SHP77 treated with DMSO at 0.1 percent for 48 hours (cell line): Measurements from ENCODE around the gene XRN1.
A peak's percentile ranks its signal among the peaks of the same experiment; 100 is the strongest.
"Not testable (repeated sequence)": the region's sequence is repeated elsewhere in the genome, so short reads cannot be mapped to it uniquely, and the experiment has no call there.

Experiments
- DNase-seq: peaks from one replicate; lab custom pipeline; 2025; lab: John Stamatoyannopoulos, UW

Gene XRN1, protein sequence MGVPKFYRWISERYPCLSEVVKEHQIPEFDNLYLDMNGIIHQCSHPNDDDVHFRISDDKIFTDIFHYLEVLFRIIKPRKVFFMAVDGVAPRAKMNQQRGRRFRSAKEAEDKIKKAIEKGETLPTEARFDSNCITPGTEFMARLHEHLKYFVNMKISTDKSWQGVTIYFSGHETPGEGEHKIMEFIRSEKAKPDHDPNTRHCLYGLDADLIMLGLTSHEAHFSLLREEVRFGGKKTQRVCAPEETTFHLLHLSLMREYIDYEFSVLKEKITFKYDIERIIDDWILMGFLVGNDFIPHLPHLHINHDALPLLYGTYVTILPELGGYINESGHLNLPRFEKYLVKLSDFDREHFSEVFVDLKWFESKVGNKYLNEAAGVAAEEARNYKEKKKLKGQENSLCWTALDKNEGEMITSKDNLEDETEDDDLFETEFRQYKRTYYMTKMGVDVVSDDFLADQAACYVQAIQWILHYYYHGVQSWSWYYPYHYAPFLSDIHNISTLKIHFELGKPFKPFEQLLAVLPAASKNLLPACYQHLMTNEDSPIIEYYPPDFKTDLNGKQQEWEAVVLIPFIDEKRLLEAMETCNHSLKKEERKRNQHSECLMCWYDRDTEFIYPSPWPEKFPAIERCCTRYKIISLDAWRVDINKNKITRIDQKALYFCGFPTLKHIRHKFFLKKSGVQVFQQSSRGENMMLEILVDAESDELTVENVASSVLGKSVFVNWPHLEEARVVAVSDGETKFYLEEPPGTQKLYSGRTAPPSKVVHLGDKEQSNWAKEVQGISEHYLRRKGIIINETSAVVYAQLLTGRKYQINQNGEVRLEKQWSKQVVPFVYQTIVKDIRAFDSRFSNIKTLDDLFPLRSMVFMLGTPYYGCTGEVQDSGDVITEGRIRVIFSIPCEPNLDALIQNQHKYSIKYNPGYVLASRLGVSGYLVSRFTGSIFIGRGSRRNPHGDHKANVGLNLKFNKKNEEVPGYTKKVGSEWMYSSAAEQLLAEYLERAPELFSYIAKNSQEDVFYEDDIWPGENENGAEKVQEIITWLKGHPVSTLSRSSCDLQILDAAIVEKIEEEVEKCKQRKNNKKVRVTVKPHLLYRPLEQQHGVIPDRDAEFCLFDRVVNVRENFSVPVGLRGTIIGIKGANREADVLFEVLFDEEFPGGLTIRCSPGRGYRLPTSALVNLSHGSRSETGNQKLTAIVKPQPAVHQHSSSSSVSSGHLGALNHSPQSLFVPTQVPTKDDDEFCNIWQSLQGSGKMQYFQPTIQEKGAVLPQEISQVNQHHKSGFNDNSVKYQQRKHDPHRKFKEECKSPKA (N-terminal part only)

DNA sequence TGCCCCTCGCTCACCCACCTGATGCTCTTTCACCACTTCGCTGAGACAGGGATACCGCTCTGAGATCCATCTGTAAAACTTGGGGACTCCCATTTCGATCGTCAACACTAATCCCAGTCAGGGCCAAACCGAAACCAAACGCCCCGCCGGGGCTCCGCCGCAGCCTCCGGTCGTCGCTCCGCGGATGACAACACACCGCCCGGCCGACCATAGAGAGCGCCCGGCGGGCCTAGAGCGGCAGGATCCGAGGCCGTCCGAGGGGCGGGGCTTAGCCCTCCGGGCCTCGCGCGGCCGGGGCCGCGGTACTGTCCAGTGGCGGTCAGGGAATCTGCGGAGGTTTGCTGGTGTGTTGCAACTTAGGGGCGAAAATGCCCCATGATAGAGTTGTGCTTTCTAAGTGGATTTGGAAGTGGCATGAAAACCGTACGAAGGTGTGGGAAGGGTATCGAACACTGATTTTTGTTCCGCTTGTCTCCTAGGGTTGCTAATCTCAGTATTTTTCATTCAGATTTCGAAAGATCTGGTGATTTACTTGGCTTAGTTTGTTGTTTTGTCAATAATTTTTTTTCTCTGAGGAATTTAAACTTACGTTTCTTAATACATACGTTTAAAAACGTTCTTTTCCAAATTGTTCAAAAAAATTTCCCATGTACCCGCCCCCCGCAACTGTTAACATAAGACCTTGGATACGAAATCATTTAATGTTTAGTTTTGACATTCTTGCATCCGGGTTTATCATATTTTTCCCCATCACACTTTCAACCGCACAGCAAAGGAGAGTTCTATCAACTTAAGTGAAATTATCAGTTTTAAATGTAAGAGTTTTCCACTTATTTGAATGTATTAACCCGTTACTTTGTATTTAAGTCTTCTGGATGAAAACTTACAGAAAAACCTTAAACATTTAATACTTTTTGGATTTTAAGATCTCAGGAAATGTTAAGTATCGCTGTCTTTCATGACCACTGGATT is at the start of gene XRN1:
Gene XRN1, minus strand, starts transcription at position 186 of the 972 bp plus-strand sequence. Its CDS starts 93 bp downstream, at position 93.
- DNase-seq = peak; percentile 69

DNA sequence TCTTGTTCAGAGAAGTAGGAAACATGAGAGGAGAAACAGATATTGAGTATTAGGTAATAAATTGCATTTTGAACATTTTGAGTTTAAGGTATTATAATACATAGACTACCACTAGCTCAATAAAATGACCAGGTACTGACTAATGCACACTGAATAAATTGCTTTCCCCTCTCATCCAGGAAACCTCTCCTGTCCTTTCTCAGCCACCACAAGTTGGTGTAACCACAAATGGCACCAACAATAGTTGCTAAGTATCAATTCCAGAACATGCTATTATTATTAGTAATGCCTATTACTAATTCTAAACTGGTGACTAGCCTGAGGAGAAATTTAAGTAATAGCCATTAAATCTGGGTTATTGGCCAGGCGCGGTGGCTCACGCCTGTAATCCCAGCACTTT is 47.3 kb upstream of the XRN1 start:
- no peak for DNase-seq

GRCh38 chr3:142492184-142492583 is 44.3 kb upstream of the XRN1 start:
- DNase-seq = no peak

DNA sequence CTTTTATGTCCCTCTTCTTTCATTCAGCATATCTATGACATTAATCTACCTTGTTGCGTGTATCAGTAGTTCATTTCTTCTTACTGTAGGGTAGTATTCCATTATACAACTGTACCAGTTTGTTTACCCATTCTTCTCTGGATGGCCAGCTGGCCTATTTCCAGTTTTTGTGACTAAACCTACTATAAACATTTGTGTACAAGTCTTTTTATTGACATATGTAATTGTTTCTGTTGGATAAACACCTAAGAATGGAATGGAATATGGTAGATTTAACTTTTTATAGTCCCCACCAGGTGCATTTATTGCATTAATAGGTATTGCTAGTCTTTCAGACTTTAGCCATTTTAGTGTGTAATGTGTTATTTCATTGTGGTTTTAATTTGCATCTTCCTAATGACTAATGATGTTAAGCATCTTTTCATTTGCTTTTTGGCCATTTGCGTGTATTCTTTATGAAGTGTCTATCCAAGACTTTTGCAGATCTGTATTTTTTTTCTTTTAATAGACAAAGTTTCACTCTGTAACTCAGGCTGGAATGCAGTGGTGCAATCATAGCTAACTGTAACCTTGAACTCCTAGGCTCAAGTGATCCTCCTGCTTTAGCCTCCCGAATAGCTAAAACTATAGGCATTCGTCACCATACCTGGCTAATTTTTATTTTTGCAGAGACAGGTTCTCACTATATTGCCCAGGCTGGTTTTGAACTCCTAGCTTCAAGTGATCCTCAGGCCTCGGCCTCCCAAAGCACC is 41.9 kb upstream of the XRN1 start:
- no peak for DNase-seq

DNA sequence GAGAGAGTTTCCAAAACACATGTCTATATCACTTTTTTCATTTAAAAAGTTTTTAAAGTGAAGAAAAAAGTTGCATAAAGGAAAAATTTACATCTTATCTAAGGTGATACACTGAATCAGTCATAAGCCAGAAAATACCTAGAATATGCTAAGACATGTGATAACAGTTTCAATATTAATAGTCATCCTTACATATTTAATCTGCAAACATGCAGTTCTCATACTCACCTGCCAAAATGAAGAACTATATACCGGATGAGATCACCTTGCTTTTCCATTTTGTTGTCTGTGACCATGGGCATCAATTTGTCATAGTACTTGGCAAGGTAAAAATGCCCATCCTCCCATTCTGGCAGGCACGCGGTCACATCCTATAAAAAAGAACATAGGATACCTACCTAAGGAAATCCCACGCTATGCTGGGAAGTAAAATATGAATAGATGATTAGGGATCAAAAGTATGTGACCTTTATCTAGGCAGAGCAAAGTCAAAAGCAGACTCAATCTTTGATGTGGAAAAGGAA is 37.1 kb upstream of the XRN1 start:
- DNase-seq = no peak

DNA sequence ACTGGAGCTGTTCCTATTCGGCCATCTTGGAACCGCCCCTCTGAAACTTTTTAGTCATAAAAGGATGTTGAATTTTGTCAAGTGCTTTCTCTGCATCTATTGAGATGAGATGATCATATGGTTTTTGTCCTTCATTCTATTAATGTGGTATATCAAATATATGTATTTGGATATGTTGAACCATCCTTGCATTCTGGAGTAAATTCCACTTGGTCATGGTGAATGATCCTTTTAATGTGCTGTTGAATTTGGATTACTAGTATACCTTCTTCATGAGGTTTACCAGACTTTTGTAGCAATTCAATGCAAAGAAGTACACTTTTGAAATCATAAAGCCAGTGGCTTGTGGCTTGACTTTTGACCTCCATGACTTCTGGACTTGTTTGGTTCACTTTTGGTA is 33.4 kb upstream of the XRN1 start:
- no peak for DNase-seq

DNA sequence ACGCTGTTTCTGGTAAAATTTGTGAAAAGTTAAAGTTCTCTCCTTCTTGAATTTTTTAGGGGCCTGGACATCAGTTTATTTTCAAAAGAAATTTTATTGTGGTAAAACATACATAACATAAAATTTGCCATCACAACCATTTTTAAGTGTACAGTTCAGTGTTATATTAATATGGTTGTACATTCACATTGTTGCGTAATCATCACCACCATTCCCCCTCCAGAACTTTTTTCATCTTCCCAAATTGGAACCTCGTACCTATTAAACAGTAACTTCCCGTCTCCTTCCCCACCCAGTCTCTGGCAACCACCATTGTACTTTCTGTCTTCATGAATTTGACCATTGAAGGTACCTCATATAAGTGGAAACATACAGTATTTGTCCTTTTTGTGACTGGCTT is 23.0 kb upstream of the XRN1 start:
- no peak for DNase-seq

- DNase-seq = no peak
These were observed 20.6 kb upstream of the XRN1 start for GRCh38 chr3:142468456-142468855.

DNA sequence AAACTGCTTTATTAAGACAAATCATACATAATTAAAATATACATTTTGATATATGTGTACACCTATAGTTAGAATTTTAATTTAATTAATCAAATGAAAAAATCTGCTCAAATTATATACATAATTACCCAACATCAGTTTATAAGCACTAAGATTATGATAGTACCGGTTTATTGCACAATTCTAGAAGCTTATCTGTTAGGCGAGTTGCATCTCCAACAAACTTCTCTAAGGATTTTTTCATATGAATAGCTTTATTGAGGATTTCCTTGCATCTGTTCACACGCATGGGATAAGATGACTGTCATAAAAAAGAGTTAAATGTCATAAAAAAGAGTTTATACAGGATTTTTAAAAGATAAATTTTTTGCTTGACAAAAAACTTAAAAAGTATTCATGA is 19.9 kb upstream of the XRN1 start:
- no peak for DNase-seq

- DNase-seq = no peak
These were observed 12.9 kb upstream of the XRN1 start for GRCh38 chr3:142460689-142461088.

DNA sequence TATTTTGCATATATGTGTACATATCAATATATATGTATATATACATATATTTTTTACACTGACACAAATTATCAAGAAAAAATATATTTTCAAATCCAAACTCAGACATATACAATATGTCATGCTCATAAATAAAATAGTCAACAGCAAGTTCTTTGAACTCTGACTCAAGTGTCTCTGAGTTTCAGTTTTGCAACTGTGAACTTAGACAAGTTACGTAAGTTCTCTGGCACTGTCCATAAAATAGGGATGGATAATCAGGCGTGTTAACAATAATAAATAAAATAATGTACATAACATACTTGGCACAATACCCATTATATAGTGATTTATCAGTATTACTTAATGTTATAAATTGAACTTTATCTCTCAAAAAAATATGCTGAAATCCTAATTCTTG is 12.1 kb upstream of the XRN1 start:
- DNase-seq = no peak

- no peak for DNase-seq
These were observed 11.3 kb upstream of the XRN1 start for GRCh38 chr3:142459096-142459495.

GRCh38 chr3:142450881-142451280 is 3.0 kb upstream of the XRN1 start:
- no peak for DNase-seq

DNA sequence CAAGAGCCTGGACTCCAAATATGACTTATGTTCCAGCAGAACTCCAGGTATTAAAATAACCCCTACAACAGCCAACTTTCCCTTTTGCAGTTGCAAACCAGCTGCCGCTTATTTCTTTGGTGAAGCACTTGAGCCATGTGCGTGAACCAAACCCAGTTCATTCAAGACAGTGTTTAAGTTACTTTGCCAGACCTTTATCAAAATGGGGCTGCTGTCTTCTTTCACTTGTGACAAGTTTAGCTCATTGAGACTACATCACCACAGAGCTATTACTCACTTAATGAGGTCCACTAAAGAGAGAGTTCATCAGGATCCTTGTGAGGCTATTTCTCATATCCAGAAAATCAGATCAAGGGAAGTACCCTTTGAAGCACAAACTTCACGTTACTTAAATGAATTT is 2.4 kb upstream of the XRN1 start:
- DNase-seq = no peak

GRCh38 chr3:142447301-142447851 is 461 bp downstream of the XRN1 start:
- DNase-seq = no peak

GRCh38 chr3:142445816-142446254 is 2.0 kb downstream of the XRN1 start:
- no peak for DNase-seq

DNA sequence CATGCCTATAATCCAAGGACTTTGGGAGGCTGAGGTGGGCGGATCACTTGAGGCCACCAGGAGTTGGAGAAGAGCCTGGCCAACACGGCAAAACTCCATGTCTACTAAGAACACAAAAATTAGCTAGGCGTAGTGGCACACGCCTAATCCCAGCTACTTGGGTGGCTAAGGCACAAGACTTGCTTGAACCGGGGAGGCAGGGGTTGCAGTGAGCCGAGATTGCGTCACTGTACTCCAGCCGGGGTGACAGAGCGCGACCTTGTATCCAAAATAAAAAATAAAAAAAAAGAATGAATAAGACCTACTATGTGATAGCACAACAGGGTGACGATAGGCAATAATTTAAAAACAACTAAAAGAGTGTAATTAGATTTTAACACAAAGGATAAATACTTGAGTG is 3.5 kb downstream of the XRN1 start:
- no peak for DNase-seq

DNA sequence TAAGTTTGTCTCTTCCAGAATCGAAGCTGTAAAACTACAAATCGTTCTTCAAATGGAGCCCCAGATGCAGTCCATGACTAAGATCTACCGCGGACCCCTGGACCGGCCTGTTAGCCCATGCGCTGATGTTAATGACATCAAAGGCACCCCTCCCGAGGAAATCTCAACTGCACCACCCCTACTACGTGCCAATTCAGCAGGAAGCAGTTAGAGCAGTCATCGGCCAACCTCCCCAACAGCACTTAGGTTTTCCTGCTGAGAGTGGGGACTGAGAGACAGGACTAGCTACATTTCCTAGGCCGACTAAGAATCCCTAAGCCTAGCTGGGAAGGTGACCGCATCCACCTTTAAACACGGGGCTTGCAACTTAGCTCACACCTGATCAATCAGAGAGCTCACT is 4.8 kb downstream of the XRN1 start:
- not testable (repeated sequence) for DNase-seq

DNA sequence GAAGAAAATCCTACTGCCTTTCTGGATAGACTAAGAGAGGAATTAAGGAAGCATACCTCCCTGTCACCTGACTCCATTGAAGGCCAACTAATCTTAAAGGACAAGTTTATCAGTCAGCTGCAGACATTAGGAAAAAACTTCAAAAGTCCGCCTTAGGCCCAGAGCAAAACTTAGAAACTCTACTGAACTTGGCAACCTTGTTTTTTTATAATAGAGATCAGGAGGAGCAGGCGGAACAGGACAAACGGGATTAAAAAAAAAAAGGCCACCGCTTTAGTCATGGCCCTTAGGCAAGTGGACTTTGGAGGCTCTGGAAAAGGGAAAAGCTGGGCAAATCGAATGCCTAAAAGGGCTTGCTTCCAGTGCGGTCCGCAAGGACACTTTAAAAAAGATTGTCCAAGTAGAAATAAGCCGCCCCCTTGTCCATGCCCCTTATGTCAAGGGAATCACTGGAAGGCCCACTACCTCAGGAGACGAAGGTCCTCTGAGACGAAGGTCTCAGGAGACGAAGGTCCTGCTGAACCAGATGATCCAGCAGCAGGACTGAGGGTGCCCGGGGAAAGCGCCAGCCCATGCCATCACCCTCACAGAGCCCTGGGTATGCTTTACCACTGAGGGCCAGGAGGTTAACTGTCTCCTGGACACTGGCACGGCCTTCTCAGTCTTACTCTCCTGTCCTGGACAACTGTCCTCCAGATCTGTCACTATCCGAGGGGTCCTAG is 8.2 kb downstream of the XRN1 start:
- DNase-seq = not testable (repeated sequence)
